ENCODE measurements around the gene JARID2.

GRCh38 chr6:15401769-15402250 lies 155.9 kb downstream of the JARID2 start:
- TF ChIP-seq, protein P1, sequence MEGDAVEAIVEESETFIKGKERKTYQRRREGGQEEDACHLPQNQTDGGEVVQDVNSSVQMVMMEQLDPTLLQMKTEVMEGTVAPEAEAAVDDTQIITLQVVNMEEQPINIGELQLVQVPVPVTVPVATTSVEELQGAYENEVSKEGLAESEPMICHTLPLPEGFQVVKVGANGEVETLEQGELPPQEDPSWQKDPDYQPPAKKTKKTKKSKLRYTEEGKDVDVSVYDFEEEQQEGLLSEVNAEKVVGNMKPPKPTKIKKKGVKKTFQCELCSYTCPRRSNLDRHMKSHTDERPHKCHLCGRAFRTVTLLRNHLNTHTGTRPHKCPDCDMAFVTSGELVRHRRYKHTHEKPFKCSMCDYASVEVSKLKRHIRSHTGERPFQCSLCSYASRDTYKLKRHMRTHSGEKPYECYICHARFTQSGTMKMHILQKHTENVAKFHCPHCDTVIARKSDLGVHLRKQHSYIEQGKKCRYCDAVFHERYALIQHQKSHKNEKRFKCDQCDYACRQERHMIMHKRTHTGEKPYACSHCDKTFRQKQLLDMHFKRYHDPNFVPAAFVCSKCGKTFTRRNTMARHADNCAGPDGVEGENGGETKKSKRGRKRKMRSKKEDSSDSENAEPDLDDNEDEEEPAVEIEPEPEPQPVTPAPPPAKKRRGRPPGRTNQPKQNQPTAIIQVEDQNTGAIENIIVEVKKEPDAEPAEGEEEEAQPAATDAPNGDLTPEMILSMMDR (IDR thresholded peaks at IDR 0.05) = no peak
- TF ChIP-seq POLR2A (IDR thresholded peaks at IDR 0.05) (no peak), POLR2AphosphoS5 (IDR thresholded peaks at IDR 0.05) (no peak)

Data from sigmoid colon (tissue), 4 donors.